Endothelial cell of hepatic sinusoid (primary cell): ENCODE data around the gene DHX34.
"Not testable (repeated sequence)": the region's sequence is repeated elsewhere in the genome, so short reads cannot be mapped to it uniquely, and the experiment has no call there.

Experiments used
- in situ Hi-C: cut with HindIII; loops from 2 replicates; pipeline ENCODE4 v1.10.0; 2017; ENCODE audit warnings: low sequenced_read_pairs

The DHX34 gene

GRCh38 chr19:47323409-47323808 lies 25.7 kb upstream of the DHX34 start:
- in situ Hi-C loops, result no loop called here

- in situ Hi-C loops, result no loop called here
Measured at GRCh38 chr19:47323872-47324271, 25.2 kb upstream of the DHX34 start.

- in situ Hi-C loops, result no loop called here
Measured at GRCh38 chr19:47324502-47324901, 24.6 kb upstream of the DHX34 start.

- in situ Hi-C loops, result no loop called here
Measured at GRCh38 chr19:47330466-47330869, 18.6 kb upstream of the DHX34 start.

GRCh38 chr19:47331490-47331889 lies 17.6 kb upstream of the DHX34 start:
- in situ Hi-C loops, result no loop called here

GRCh38 chr19:47331931-47332547 lies 17.1 kb upstream of the DHX34 start, which contains the start of gene C5AR2:
Gene C5AR2, plus strand, starts transcription at chr19:47332175. Its CDS starts 8,625 bp downstream, at chr19:47340800.
- in situ Hi-C loops, result no loop called here

GRCh38 chr19:47336765-47337718 lies 12.1 kb upstream of the DHX34 start:
- in situ Hi-C loops, result not testable (repeated sequence)

- in situ Hi-C loops, result no loop called here
Measured at GRCh38 chr19:47339196-47339880, 9.8 kb upstream of the DHX34 start.

- in situ Hi-C loops, result no loop called here
Measured at GRCh38 chr19:47340477-47341208, 8.5 kb upstream of the DHX34 start.

- in situ Hi-C loops, result no loop called here
Measured at GRCh38 chr19:47341734-47342133, 7.4 kb upstream of the DHX34 start.

- in situ Hi-C loops, result no loop called here
Measured at GRCh38 chr19:47343194-47343802, 5.8 kb upstream of the DHX34 start.

GRCh38 chr19:47344425-47344824 lies 4.7 kb upstream of the DHX34 start:
- in situ Hi-C loops, result no loop called here

- in situ Hi-C loops, result not testable (repeated sequence)
Measured at GRCh38 chr19:47346024-47346423, 3.1 kb upstream of the DHX34 start.

GRCh38 chr19:47350630-47351029 lies 1.5 kb downstream of the DHX34 start:
- in situ Hi-C loops, result loop anchor here (10.0 kb wide), 1 partner anchor 46 kb away; the partner anchor contains the start of gene C5AR1

GRCh38 chr19:47351548-47351947 lies 2.4 kb downstream of the DHX34 start:
- in situ Hi-C loops, result loop anchor here (10.0 kb wide), 1 partner anchor 47 kb away; the partner anchor contains the start of gene C5AR1

- in situ Hi-C loops, result loop anchor here (10.0 kb wide), 1 partner anchor 47 kb away; the partner anchor contains the start of gene C5AR1
Measured at GRCh38 chr19:47352095-47352494, 3.0 kb downstream of the DHX34 start.

GRCh38 chr19:47353307-47353712 lies 4.2 kb downstream of the DHX34 start:
- in situ Hi-C loops, result loop anchor here (10.0 kb wide), 1 partner anchor 49 kb away; the partner anchor contains the start of gene C5AR1

- in situ Hi-C loops, result loop anchor here (10.0 kb wide), 1 partner anchor 52 kb away; the partner anchor contains the start of gene C5AR1
Measured at GRCh38 chr19:47356900-47357299, 7.8 kb downstream of the DHX34 start.

GRCh38 chr19:47357788-47358680 lies 8.9 kb downstream of the DHX34 start:
- in situ Hi-C loops, result loop anchor here (10.0 kb wide), 1 partner anchor 53 kb away; the partner anchor contains the start of gene C5AR1
